Keratinocyte (primary cell): ENCODE measurements around the gene EXOC4.

Experiments used
- EZH2 ChIP-seq: IDR thresholded peaks from one replicate; pipeline ENCODE4 v1.6.1; 2012; ENCODE audit warnings: inconsistent platforms, mild to moderate bottlenecking, low read length, moderate library complexity
- TF ChIP-seq, protein P1 (sequence below), 3 experiments: IDR thresholded peaks in 1 of 3; conservative IDR thresholded peaks in 1 of 3; optimal IDR thresholded peaks in 1 of 3; 2 replicates in 2 of 3; 3 replicates in 1 of 3; pipeline versions ENCODE3 to v1.5.1; 2011; ENCODE audit warnings: low read length in 3 of 3, mild to moderate bottlenecking in 3 of 3, moderate library complexity in 2 of 3, control low read depth in 1 of 3, inconsistent platforms in 1 of 3; ENCODE audit not compliant: insufficient read depth in 2 of 3; ENCODE audit errors: extremely low read depth in 1 of 3

DNA sequence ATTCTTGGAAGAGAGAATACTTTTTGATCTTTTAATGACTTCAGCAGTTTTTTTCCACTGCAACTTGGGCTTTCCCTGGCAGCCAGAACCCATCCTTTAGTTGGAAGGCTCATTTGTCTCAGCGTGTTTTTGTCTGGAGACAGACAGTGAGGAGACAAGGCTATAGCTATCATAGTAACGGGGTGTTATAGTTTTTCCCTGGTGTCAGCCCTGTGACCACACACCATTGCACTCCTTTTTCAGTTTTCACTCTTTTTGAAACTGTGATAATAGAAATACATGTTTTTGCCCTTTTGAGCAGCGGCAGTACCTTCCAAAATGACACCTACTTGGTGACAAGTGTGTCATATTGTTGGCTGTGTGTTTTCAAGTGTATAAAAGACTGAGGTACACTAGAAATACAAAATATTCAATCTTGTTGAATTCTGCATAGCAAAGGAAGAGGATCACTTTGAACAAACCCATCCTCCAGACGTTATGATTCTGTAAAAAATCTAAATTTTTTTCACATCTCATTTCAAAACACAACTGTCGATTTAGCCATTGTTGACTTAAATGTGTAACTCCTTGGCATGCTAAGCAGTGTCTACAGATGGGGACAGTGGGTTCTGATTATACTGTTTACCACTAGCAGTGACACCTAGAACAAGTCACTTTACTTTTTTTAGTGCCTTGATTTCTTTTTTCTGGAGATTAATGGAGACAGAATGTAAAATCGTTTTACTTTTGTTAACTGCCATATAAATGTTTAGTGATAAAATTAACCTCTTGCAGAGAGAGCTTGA is 130.1 kb downstream of the EXOC4 start:
- no peak for TF ChIP-seq EZH2
- TF ChIP-seq, protein P1, sequence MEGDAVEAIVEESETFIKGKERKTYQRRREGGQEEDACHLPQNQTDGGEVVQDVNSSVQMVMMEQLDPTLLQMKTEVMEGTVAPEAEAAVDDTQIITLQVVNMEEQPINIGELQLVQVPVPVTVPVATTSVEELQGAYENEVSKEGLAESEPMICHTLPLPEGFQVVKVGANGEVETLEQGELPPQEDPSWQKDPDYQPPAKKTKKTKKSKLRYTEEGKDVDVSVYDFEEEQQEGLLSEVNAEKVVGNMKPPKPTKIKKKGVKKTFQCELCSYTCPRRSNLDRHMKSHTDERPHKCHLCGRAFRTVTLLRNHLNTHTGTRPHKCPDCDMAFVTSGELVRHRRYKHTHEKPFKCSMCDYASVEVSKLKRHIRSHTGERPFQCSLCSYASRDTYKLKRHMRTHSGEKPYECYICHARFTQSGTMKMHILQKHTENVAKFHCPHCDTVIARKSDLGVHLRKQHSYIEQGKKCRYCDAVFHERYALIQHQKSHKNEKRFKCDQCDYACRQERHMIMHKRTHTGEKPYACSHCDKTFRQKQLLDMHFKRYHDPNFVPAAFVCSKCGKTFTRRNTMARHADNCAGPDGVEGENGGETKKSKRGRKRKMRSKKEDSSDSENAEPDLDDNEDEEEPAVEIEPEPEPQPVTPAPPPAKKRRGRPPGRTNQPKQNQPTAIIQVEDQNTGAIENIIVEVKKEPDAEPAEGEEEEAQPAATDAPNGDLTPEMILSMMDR (optimal IDR thresholded peaks at IDR 0.05 in 1 of 3, IDR thresholded peaks at IDR 0.05 in 1 of 3, conservative IDR thresholded peaks at IDR 0.05 in 1 of 3; ENCODE audit: extremely low read depth in 1 of 3, insufficient read depth in 2 of 3, low read length in 3 of 3) = no peak
